KOPT-K1 (cell line): ENCODE data around the gene TP53BP1.

ENCODE experiments used
- H3K27ac ChIP-seq: fragments of 200-600 bp; sonication (generic); 2 replicates; pipeline ENCODE4 v1.5.1; 2016; ENCODE audit warnings: antibody characterized with exemption, mild to moderate bottlenecking, low read depth, low read length; ENCODE audit not compliant: poor library complexity, severe bottlenecking
- H3K36me3 ChIP-seq: fragments of 200-600 bp; sonication (generic); 2 replicates; pipeline ENCODE4 v1.5.1; 2017; ENCODE audit warnings: antibody characterized with exemption, mild to moderate bottlenecking, low read length, moderate library complexity; ENCODE audit not compliant: insufficient read depth
- H3K9me3 ChIP-seq: fragments of 200-600 bp; sonication (generic); 2 replicates; pipeline ENCODE4 v1.5.1; 2017; ENCODE audit warnings: antibody characterized with exemption, low read length, mild to moderate bottlenecking; ENCODE audit not compliant: insufficient read depth, poor library complexity, severe bottlenecking

TP53BP1 gene

GRCh38 chr15:43510200-43511011 is 17.4 kb upstream of the TP53BP1 start:
- no peaks in the 10 kb centered on the region for H3K36me3 ChIP-seq
- H3K27ac ChIP-seq: peak overlapping the region; percentile 85
- H3K9me3 ChIP-seq: no peaks in the 10 kb centered on the region

DNA sequence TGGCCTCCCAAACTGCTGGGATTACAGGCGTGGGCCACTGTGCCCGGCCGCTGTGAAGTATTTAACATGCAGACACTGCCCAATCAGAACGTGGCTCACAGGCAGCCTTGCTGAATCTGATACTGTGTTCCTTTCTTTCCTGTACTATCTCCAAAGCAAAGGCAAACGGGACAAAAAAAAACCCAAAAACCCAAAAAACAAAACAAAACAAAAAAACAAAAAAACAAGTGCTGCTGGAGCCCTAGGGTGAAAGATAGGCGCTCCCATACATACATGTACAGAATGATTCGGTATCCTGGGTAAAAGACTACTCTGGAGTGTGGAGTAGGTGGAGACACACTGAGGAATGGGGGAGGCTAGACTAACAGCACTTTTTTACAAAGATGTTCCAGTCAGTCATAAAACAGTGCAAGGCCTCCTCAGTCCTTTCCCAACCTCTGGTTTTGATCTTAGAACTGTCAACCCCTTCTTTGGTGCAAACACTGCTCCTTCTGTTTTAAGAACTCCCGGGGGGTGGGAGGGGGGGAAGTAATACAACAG is 16.8 kb upstream of the TP53BP1 start:
- Histone ChIP-seq H3K36me3 (no peaks in the 10 kb centered on the region), H3K9me3 (no peaks in the 10 kb centered on the region), H3K27ac (peak overlapping the region; percentile 85)

DNA sequence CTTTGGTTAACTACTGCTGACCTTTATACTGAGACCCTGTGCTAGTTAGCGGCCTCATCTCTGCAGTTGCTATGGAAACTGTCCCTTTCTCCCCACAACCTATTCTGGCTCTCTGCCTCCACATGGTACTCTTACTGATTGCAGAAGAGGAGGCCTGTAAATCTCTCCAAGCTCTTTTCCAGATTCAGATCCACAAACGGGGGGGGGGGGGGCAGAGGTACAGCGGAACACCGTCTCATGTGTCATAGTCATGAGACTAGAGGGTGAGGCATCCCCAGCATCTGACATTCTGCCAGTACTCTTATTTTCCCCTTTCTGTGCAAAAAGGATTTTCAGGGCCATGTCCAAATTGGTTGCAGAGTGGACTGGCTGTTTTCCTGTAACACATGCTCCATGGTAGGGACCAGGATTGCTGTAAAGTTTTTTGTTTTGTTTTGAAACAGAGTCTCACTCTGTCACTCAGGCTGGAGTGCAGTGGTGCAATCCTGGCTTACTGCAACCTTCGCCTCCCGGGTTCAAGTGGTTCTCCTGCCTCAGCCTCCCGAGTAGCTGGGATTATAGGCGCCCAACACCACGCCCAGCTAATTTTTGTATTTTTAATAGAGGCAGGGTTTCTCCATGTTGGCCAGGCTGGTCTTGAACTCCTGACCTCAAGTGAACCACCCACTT is 16.2 kb upstream of the TP53BP1 start:
- Histone ChIP-seq H3K9me3 (no peaks in the 10 kb centered on the region), H3K36me3 (no peaks in the 10 kb centered on the region), H3K27ac (peak overlapping the region; percentile 85)

DNA sequence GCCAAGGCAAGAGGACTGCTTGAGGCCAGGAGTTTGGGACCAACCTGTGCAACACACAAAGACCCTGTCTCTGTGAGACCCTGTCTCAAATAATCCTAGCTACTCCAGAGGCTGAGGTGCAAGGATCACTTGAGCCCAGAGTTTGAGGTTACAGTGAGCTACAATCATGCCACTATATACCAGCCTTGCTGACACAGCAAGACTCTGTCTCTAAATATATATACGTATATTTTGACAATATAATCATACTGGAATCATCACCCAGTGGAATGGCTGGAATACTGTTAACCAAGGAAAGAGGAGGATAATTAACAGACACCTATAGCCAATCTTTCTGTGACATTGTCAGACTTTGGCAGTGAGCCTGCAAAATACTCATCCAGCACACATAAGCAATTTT is 15.5 kb upstream of the TP53BP1 start:
- Histone ChIP-seq H3K36me3 (no peaks in the 10 kb centered on the region), H3K9me3 (no peaks in the 10 kb centered on the region), H3K27ac (no peak overlapping the region)

- Histone ChIP-seq H3K27ac (no peak overlapping the region), H3K9me3 (no peaks in the 10 kb centered on the region), H3K36me3 (no peaks in the 10 kb centered on the region)
Observed at GRCh38 chr15:43505738-43506137, 12.8 kb upstream of the TP53BP1 start.

DNA sequence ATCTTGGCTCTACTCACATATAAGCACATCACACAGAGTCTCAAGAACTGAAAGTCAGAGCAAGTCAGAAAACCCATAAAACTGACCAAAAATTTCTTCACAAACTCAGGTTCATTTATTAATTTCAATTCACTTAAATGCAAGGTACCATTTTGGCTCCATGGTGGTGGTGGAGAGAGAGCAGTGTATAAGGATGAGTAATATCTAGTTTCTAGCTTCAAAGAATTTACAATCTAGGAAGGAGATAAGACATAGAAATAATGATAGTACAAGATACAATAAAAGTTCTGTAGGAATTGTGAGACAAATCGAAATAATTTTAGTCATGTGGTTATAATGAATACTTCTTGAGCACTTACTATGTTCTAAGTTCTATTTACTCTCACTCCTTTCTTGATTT is 6.7 kb upstream of the TP53BP1 start:
- H3K27ac ChIP-seq: no peak overlapping the region
- no peaks in the 10 kb centered on the region for H3K36me3 ChIP-seq
- H3K9me3 ChIP-seq: no peaks in the 10 kb centered on the region

GRCh38 chr15:43498990-43499389 is 6.0 kb upstream of the TP53BP1 start:
- no peak overlapping the region for H3K27ac ChIP-seq
- H3K9me3 ChIP-seq: no peaks in the 10 kb centered on the region
- H3K36me3 ChIP-seq: no peaks in the 10 kb centered on the region

GRCh38 chr15:43493703-43494472 is 932 bp upstream of the TP53BP1 start:
- no peaks in the 10 kb centered on the region for H3K9me3 ChIP-seq
- H3K27ac ChIP-seq: peak overlapping the region; percentile 53
- peaks cover 14% of the 10 kb centered on the region for H3K36me3 ChIP-seq

DNA sequence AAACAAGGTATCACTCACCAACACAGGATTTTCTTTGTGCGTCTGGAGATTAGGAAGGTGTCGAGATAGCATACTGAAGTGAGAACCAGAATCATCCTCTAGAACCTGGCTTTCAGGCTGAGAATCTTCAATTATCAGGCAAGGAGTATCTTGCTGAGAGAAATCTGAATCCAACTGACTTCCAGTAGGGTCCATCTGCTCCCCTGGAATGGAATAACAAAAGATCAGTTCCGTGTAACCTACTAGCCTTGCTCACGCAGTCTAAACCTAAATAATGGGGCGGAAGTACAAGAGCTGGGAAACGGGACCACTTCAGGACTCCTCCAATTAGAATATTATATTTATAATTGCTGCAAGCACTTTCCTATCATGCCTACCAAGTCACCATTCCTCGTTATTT is 690 bp downstream of the TP53BP1 start:
- H3K36me3 ChIP-seq: peaks cover 26% of the 10 kb centered on the region
- no peaks in the 10 kb centered on the region for H3K9me3 ChIP-seq
- peak overlapping the region; percentile 53 for H3K27ac ChIP-seq

GRCh38 chr15:43489191-43489590 is 3.8 kb downstream of the TP53BP1 start:
- Histone ChIP-seq H3K9me3 (no peaks in the 10 kb centered on the region), H3K36me3 (peaks cover 36% of the 10 kb centered on the region)

GRCh38 chr15:43488790-43489189 is 4.2 kb downstream of the TP53BP1 start:
- H3K9me3 ChIP-seq: no peaks in the 10 kb centered on the region
- no peak overlapping the region for H3K27ac ChIP-seq
- peaks cover 36% of the 10 kb centered on the region for H3K36me3 ChIP-seq

More at GRCh38 chr15:43489191-43489590, 3.8 kb downstream of the TP53BP1 start:
- no peak overlapping the region for H3K27ac ChIP-seq

DNA sequence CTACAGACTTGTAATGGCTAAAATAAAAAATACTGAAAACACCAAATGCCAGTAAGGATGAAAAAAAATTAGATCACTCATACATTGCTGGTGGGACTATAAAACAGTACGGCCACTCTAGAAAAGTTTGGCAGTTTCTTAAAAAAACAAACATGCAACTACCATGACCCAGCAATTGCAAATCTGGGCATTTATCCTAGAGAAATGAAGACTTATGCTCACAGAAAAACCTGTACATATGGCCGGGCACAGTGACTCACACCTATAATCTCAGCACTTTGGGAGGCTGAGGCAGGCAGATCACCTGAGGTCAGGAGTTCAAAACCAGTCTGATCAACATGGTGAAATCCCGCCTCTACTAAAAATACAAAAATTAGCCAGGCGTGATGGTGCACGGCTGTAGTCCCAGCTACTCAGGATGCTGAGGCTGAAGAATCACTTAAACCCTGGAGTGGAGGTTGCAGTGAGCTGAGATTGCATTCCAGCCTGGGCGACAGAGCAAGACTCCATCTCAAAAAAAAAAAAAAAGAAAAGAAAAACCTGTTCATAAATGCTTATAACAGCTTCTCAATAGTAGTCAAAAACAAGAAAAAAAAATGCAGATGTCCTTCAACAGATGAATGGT is 5.6 kb downstream of the TP53BP1 start:
- H3K36me3 ChIP-seq: peaks cover 40% of the 10 kb centered on the region
- H3K9me3 ChIP-seq: no peaks in the 10 kb centered on the region
- no peak overlapping the region for H3K27ac ChIP-seq

- Histone ChIP-seq H3K27ac (no peak overlapping the region), H3K9me3 (no peaks in the 10 kb centered on the region), H3K36me3 (peaks cover 44% of the 10 kb centered on the region)
Observed at GRCh38 chr15:43484455-43484854, 8.5 kb downstream of the TP53BP1 start.

DNA sequence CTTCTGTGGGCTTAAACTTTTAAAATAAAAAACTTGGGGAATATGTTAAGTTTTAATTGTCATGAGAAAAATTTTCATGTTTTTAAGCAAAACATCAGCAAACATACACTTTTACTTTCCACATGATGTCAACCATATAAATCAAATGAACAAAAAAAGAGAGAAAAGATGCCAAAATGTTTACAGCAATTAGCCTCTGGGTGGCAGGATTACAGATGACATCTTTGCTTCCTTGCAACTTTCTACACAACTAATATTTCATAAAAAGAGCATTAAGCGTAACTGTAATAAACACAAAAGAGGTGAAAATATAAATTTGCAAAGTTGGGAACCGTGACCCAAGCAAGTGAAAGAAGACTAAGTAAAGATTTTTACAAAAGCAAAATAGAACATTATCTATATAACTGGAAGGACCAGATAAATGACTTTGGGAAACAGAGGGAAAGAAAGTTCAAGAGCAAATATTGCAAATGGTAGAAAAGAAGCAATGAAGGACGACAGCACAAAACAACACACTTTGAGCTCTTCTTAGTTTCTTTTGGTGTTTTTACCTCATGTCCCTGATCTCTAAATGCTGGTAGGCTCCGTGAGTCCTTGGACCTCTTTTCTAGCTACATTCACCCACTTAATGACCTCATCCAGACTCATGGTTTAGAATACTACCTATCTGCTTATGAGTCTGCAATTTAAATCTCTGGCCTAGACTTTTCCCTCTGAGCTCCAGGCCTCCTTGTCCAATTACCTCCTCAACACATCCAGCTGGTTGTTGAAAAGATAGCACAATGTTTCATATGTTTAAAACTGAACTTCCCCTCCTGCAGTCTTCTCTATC is 9.4 kb downstream of the TP53BP1 start:
- H3K36me3 ChIP-seq: peaks cover 54% of the 10 kb centered on the region
- no peak overlapping the region for H3K27ac ChIP-seq

More for the DNA sequence above, 9.4 kb downstream of the TP53BP1 start:
- H3K9me3 ChIP-seq: no peaks in the 10 kb centered on the region
